HCT116 (cell line): ENCODE measurements around the gene TXNDC17. TPM values are rescaled to one million over a fixed set of nuclear protein-coding genes. Genes with fewer than 3 reads are reported as not detected.

Experiments used
- ATAC-seq: fragments of 200-7000 bp; cut with Tn5 transposase; 2 replicates; pipeline ENCODE4 v1.9.1; 2020; ENCODE audit warnings: mild to moderate bottlenecking, moderate library complexity
- BruUV-seq: library from RNA; stranded (reverse); fragments of 400-500 nt; replicated peaks from 2 replicates; lab custom pipeline; 2021; lab: Mats Ljungman, UMichigan
- CTCF ChIA-PET: fragments of 300-600 bp; sonication (Branson Sonifier 250); formaldehyde crosslinking; loops from one replicate; lab custom pipeline; 2021; ENCODE audit warnings: antibody characterized with exemption; lab: Charles Lee
- POLR2A ChIA-PET: fragments of 300-600, 350-600 bp; sonication (Branson Sonifier 250); formaldehyde crosslinking; loops from one replicate; lab custom pipeline; 2021; ENCODE audit warnings: antibody characterized with exemption; lab: Charles Lee
- RAD21 ChIA-PET, 2 experiments: fragments of 300-600 bp; sonication (Branson Sonifier 250); formaldehyde crosslinking; loops; one replicate each; lab custom pipeline; 2023; ENCODE audit warnings: low total read pairs in 2 of 2; ENCODE audit not compliant: uncharacterized antibody in 2 of 2, unreplicated experiment in 2 of 2, low non-redundant PET in 1 of 2; lab: Charles Lee
- DNase-seq: peaks from one replicate; pipeline ENCODE4 v3.0.0-alpha.2; 2010; ENCODE audit warnings: low read depth, low spot score
- H2AFZ ChIP-seq: fragments of 200-600 bp; shearing (Covaris generic), sonication (generic); 2 replicates; pipeline ENCODE4 v1.6.1; 2017; ENCODE audit warnings: low read depth, mixed run types, mixed read lengths, antibody characterized with exemption, low read length; ENCODE audit not compliant: poor library complexity, severe bottlenecking
- H3K27ac ChIP-seq: 2 replicates; pipeline ENCODE4 v1.5.1; 2012; ENCODE audit warnings: low read depth, low read length
- H3K27me3 ChIP-seq: fragments of 200-600 bp; sonication (generic); 2 replicates; pipeline ENCODE4 v1.6.1; 2016; ENCODE audit warnings: mixed run types, low read length, mixed read lengths; ENCODE audit not compliant: insufficient read depth
- H3K36me3 ChIP-seq, 2 experiments: fragments of 200-500 bp in 1 of 2; fragments of 200-600 bp in 1 of 2; sonication (Bioruptor generic) in 1 of 2; sonication (generic) in 1 of 2; 2 replicates each; pipeline versions ENCODE4 v1.5.1 to v1.6.1; 2014 to 2016; ENCODE audit warnings: low read length in 2 of 2, inconsistent platforms in 1 of 2, mixed read lengths in 1 of 2, mixed run types in 1 of 2; ENCODE audit not compliant: insufficient read depth in 2 of 2, control insufficient read depth in 1 of 2
- H3K4me1 ChIP-seq, 2 experiments: fragments of 200-600 bp in 1 of 2; sonication (generic) in 1 of 2; 2 replicates each; pipeline versions ENCODE4 v1.5.1 to v1.6.1; 2012 to 2017; ENCODE audit warnings: low read length in 2 of 2, inconsistent platforms in 1 of 2, mild to moderate bottlenecking in 1 of 2, mixed read lengths in 1 of 2, mixed run types in 1 of 2, moderate library complexity in 1 of 2; ENCODE audit not compliant: insufficient read depth in 2 of 2, control insufficient read depth in 1 of 2
- H3K4me2 ChIP-seq: fragments of 200-600 bp; sonication (generic); 2 replicates; pipeline ENCODE4 v1.6.1; 2017; ENCODE audit warnings: mixed run types, low read length, mixed read lengths
- H3K4me3 ChIP-seq, 2 experiments: fragments of 200-600 bp in 1 of 2; sonication (generic) in 1 of 2; replicated peaks in 1 of 2; 2 replicates each; pipeline ENCODE4 v1.5.1; 2011 to 2016; ENCODE audit warnings: low read length in 2 of 2, control low read depth in 1 of 2, low read depth in 1 of 2, mild to moderate bottlenecking in 1 of 2, mixed read lengths in 1 of 2, mixed run types in 1 of 2
- H3K79me2 ChIP-seq: fragments of 200-600 bp; sonication (generic); 2 replicates; pipeline ENCODE4 v1.6.1; 2017; ENCODE audit warnings: mild to moderate bottlenecking, mixed run types, low read length, moderate library complexity, mixed read lengths; ENCODE audit not compliant: insufficient read depth
- H3K9ac ChIP-seq: fragments of 200-600 bp; sonication (generic); 2 replicates; pipeline ENCODE4 v1.6.1; 2016; ENCODE audit warnings: low read length, mixed read lengths
- H3K9me2 ChIP-seq: fragments of 200-600 bp; sonication (generic), shearing (Covaris generic); 2 replicates; pipeline ENCODE4 v1.6.1; 2017; ENCODE audit warnings: mixed run types, mild to moderate bottlenecking, moderate library complexity; ENCODE audit not compliant: insufficient read depth
- H3K9me3 ChIP-seq, 2 experiments: fragments of 200-500 bp in 1 of 2; fragments of 200-600 bp in 1 of 2; sonication (Bioruptor generic) in 1 of 2; sonication (generic) in 1 of 2; 2 replicates each; pipeline ENCODE4 v1.6.1; 2014 to 2017; ENCODE audit warnings: low read length in 2 of 2, mixed read lengths in 2 of 2, inconsistent platforms in 1 of 2, low read depth in 1 of 2, mild to moderate bottlenecking in 1 of 2, mixed run types in 1 of 2, moderate library complexity in 1 of 2; ENCODE audit not compliant: control insufficient read depth in 1 of 2, insufficient read depth in 1 of 2
- H4K20me1 ChIP-seq: fragments of 200-600 bp; sonication (generic), shearing (Covaris generic); 2 replicates; pipeline ENCODE4 v1.6.1; 2017; ENCODE audit warnings: mixed run types, mild to moderate bottlenecking, moderate library complexity; ENCODE audit not compliant: insufficient read depth
- CBX3 ChIP-seq: IDR thresholded peaks from 2 replicates; pipeline ENCODE4 v1.6.1; 2012; ENCODE audit warnings: low read depth
- EGR1 ChIP-seq: IDR thresholded peaks from 2 replicates; pipeline ENCODE4 v1.6.1; 2012; ENCODE audit warnings: low read depth
- ELF1 ChIP-seq: IDR thresholded peaks from 2 replicates; pipeline ENCODE4 v1.6.1; 2012; ENCODE audit warnings: low read depth, borderline replicate concordance
- EZH2phosphoT487 ChIP-seq: fragments of 200-600 bp; IDR thresholded peaks from 2 replicates; pipeline ENCODE4 v1.6.1; 2018; ENCODE audit warnings: antibody characterized with exemption, borderline replicate concordance
- JUND ChIP-seq: IDR thresholded peaks from 2 replicates; pipeline ENCODE4 v1.6.1; 2012
- POLR2A ChIP-seq: IDR thresholded peaks from 2 replicates; pipeline ENCODE4 v1.7.0; 2011; ENCODE audit warnings: borderline replicate concordance; ENCODE audit not compliant: insufficient read depth, insufficient read length; ENCODE audit errors: extremely low read depth
- RAD21 ChIP-seq: IDR thresholded peaks from 2 replicates; pipeline ENCODE4 v1.6.1; 2012; ENCODE audit warnings: low read depth, mild to moderate bottlenecking
- SIN3A ChIP-seq: IDR thresholded peaks from 2 replicates; pipeline ENCODE4 v1.6.1; 2012; ENCODE audit warnings: low read depth
- SRF ChIP-seq: IDR thresholded peaks from 2 replicates; pipeline ENCODE4 v1.6.1; 2012; ENCODE audit warnings: low read depth
- TCF7L2 ChIP-seq: IDR thresholded peaks from 2 replicates; pipeline ENCODE4 v1.7.0; 2011; ENCODE audit warnings: borderline replicate concordance, inconsistent platforms; ENCODE audit not compliant: insufficient read depth, insufficient read length; ENCODE audit errors: extremely low read depth
- ZNF274 ChIP-seq: fragments of 200-500 bp; sonication (Bioruptor generic); IDR thresholded peaks from 2 replicates; pipeline ENCODE4 v1.6.1; 2014; ENCODE audit warnings: mild to moderate bottlenecking, low read depth, low read length, inconsistent platforms
- intact Hi-C: fragments of 100-400 bp; cut with micrococcal nuclease; formaldehyde crosslinking; loops from 2 replicates; pipeline ENCODE4 v1.10.0; 2022
- total RNA-seq: library from RNA; stranded (reverse); gene quantifications from one replicate; pipeline ENCODE4 v1.2.1, GENCODE V29; 2021; ENCODE audit not compliant: unreplicated experiment
- TF ChIP-seq, protein P1 (sequence below), 3 experiments: fragments of 200-600 bp in 1 of 3; sonication (generic) in 1 of 3; IDR thresholded peaks in 2 of 3; conservative IDR thresholded peaks in 1 of 3; 2 replicates each; pipeline ENCODE4 v1.5.1; 2012 to 2017; ENCODE audit warnings: low read depth in 2 of 3, low read length in 2 of 3, antibody characterized with exemption in 1 of 3, borderline replicate concordance in 1 of 3, control low read depth in 1 of 3, mild to moderate bottlenecking in 1 of 3, mixed read lengths in 1 of 3, mixed run types in 1 of 3, moderate library complexity in 1 of 3; ENCODE audit not compliant: insufficient read depth in 1 of 3
- TF ChIP-seq, protein P2 (sequence below): IDR thresholded peaks from 2 replicates; pipeline ENCODE4 v1.6.1; 2011; ENCODE audit warnings: mild to moderate bottlenecking, low read length, moderate library complexity; ENCODE audit not compliant: insufficient replicate concordance; ENCODE audit errors: extremely low read depth
- TF ChIP-seq, protein P3 (sequence below): IDR thresholded peaks from 2 replicates; pipeline ENCODE4 v1.6.1; 2012

The TXNDC17 gene
- total RNA-seq, 1 experiment from 2014 or later, result 121 TPM

DNA sequence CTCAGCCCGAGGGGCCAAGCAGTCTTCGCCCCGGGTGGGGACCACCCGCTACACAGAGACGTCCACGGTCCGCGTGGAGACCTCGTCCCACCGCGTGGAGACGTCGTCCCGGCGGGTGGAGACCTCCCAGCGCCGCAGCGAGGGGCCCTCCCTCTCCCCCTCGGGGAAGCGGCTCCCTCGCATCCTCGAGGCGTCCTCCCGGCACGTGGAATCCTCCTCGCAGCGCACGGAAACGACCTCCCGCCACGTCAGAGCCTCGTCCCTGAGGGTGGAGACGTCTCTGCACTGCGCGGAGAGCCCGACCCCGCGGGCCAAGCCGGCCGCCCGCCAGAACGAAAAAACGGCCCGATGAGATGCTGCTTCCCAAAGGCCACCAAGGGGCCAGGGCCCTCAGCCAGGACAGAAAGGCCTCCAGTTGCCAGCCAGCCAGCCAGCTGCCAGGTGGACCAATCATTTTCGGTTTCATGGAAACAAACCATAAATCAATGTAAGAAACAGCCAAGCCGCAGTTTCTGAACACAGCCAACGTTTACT, 11.1 kb downstream of the TXNDC17 start (continued):
- TF ChIP-seq, protein P1, sequence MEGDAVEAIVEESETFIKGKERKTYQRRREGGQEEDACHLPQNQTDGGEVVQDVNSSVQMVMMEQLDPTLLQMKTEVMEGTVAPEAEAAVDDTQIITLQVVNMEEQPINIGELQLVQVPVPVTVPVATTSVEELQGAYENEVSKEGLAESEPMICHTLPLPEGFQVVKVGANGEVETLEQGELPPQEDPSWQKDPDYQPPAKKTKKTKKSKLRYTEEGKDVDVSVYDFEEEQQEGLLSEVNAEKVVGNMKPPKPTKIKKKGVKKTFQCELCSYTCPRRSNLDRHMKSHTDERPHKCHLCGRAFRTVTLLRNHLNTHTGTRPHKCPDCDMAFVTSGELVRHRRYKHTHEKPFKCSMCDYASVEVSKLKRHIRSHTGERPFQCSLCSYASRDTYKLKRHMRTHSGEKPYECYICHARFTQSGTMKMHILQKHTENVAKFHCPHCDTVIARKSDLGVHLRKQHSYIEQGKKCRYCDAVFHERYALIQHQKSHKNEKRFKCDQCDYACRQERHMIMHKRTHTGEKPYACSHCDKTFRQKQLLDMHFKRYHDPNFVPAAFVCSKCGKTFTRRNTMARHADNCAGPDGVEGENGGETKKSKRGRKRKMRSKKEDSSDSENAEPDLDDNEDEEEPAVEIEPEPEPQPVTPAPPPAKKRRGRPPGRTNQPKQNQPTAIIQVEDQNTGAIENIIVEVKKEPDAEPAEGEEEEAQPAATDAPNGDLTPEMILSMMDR (IDR thresholded peaks at IDR 0.05 in 2 of 3, conservative IDR thresholded peaks at IDR 0.05 in 1 of 3; ENCODE audit: borderline replicate concordance in 1 of 3, insufficient read depth in 1 of 3, low read depth in 2 of 3, low read length in 2 of 3), result no peak
- TF ChIP-seq CBX3 (no peak), TCF7L2 (no peak), JUND (no peak)

DNA sequence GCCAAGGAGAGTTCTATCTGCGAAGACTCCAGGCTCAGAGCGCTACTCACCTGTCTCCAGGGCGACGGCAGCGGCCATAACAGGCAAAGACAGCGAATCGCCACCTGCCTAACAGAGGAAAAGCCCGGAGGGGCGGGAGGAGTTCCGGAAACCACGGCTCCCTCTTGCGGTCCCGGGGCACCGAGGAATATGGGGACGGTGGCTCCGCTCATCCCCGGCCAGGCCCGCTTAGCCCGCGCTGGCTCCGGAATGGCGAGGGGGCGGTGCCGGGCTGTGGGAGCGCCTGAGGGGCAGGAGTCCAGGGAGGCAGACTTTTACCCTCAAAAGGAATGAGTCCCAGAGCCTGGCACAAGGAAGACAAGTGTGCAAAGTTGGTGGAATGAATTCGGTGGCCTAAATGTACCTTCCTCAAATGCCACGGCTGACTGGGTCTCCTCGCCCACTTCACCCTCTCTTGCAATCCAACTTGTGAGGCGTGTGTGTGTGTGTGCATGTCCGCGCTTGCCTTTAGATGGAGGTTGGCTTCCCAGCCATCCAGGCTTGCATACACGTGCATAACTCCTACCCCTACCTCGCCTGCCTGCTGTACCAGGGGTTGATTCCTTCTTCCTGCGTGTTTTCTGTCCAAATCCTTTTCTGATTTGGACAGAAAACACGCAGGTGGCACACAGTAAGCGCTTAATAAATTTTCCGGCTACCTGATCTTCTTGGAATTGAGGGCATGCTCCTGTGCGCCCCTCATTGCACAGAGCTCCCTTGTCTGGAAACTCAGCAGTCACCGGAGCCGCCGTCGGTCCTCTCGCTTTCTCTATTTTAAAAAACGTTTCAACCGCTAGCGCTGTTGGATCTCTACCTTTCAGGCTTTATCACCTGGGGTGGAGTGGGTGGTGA, 14.2 kb downstream of the TXNDC17 start:
- intact Hi-C loops, result no loop called here
- H3K4me1 ChIP-seq, result peaks cover 5 to 17% of the 10 kb centered on the region in 2 experiments; a peak in 3 of 4 replicates
- no peak overlapping the region for H3K27ac ChIP-seq
- DNase-seq (no peak), ATAC-seq (no peak)
- peaks cover 12% of the 10 kb centered on the region for H3K79me2 ChIP-seq
- H3K9me2 ChIP-seq, result no peaks in the 10 kb centered on the region
- no TSS peak for BruUV-seq
- H2AFZ ChIP-seq, result no peak overlapping the region
- H3K36me3 ChIP-seq, result no peaks in the 10 kb centered on the region
- H4K20me1 ChIP-seq, result no peaks in the 10 kb centered on the region
- H3K4me3 ChIP-seq, result no peak overlapping the region
- no peaks in the 10 kb centered on the region for H3K9me3 ChIP-seq
- H3K9ac ChIP-seq, result no peak overlapping the region
- ChIA-PET POLR2A (no interaction called here), RAD21 (no interaction called here), CTCF (no interaction called here)
- H3K27me3 ChIP-seq, result no peaks in the 10 kb centered on the region
- H3K4me2 ChIP-seq, result no peak overlapping the region
- TF ChIP-seq ELF1 (no peak), RAD21 (no peak), EZH2phosphoT487 (no peak), CBX3 (no peak), POLR2A (no peak), EGR1 (no peak), JUND (no peak), ZNF274 (no peak), SIN3A (no peak), SRF (no peak)
- TF ChIP-seq, protein P1 (IDR thresholded peaks at IDR 0.05 in 2 of 3, conservative IDR thresholded peaks at IDR 0.05 in 1 of 3; ENCODE audit: borderline replicate concordance in 1 of 3, insufficient read depth in 1 of 3, low read depth in 2 of 3, low read length in 2 of 3), result no peak
- TF ChIP-seq, protein P2, sequence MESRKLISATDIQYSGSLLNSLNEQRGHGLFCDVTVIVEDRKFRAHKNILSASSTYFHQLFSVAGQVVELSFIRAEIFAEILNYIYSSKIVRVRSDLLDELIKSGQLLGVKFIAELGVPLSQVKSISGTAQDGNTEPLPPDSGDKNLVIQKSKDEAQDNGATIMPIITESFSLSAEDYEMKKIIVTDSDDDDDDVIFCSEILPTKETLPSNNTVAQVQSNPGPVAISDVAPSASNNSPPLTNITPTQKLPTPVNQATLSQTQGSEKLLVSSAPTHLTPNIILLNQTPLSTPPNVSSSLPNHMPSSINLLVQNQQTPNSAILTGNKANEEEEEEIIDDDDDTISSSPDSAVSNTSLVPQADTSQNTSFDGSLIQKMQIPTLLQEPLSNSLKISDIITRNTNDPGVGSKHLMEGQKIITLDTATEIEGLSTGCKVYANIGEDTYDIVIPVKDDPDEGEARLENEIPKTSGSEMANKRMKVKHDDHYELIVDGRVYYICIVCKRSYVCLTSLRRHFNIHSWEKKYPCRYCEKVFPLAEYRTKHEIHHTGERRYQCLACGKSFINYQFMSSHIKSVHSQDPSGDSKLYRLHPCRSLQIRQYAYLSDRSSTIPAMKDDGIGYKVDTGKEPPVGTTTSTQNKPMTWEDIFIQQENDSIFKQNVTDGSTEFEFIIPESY, result no peak
- TF ChIP-seq, protein P3, sequence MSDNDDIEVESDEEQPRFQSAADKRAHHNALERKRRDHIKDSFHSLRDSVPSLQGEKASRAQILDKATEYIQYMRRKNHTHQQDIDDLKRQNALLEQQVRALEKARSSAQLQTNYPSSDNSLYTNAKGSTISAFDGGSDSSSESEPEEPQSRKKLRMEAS, result no peak
